ENCODE measurements around the gene CSTF2. TPM values are rescaled to one million over a fixed set of nuclear protein-coding genes. Genes with fewer than 3 reads are reported as not detected.

CSTF2 gene
- total and polyA plus RNA-seq, 9 of the 15 experiments (the other 6 are each of a cell fraction or from before 2014, with no cell fraction given), result 11.6 to 57.9 (median 46.4) TPM

- Histone ChIP-seq H3K27ac (ENCODE audit: extremely low read depth, low read depth, low read length) (no peak overlapping the region), H3K9me1 (ENCODE audit: control insufficient read depth, insufficient read depth, low read length) (no peaks in the 10 kb centered on the region), H3K27me3 (ENCODE audit: control insufficient read depth in 2 of 2, insufficient read depth in 2 of 2, low read length in 2 of 2) (peaks cover 0 to 9% of the 10 kb centered on the region in 2 experiments; a peak in 3 of 5 replicates), H3K79me2 (ENCODE audit: control insufficient read depth, insufficient read depth, low read length) (no peaks in the 10 kb centered on the region), H4K20me1 (replicated peaks; ENCODE audit: control insufficient read depth, insufficient read depth, low read length) (no peaks in the 10 kb centered on the region), H3K4me3 (no peak overlapping the region), H3K9me3 (replicated peaks; ENCODE audit: control insufficient read depth, insufficient read depth, low read depth, low read length) (no peaks in the 10 kb centered on the region), H3K4me1 (replicated peaks in 1 of 2; ENCODE audit: control insufficient read depth in 2 of 2, insufficient read depth in 2 of 2, low read length in 2 of 2) (no peaks in the 10 kb centered on the region), H2AFZ (ENCODE audit: low read depth, low read length) (no peak overlapping the region), H3K36me3 (ENCODE audit: control insufficient read depth, insufficient read depth, low read length) (no peaks in the 10 kb centered on the region), H3K9ac (ENCODE audit: insufficient read depth in 1 of 2, low read depth in 2 of 2, low read length in 2 of 2) (no peak overlapping the region), H3K4me2 (ENCODE audit: insufficient read depth, low read length) (no peak overlapping the region)
- intact Hi-C loops (cut with micrococcal nuclease), result no loop called here
- POLR2A ChIA-PET, result no interaction called here
- ATAC-seq (no peak), FAIRE-seq (no peak), DNase-seq (ENCODE audit: extremely low read depth in 1 of 4, low spot score in 3 of 4) (no peak)
- in situ Hi-C loops (cut with MboI), result no loop called here
- WGBS (ENCODE audit: insufficient coverage, low coverage, missing lambda C conversion rate), result 0% methylated on average over 2 of the region's 2 CpGs
- BruUV-seq (replicated peaks), result no TSS peak
- TF ChIP-seq HNRNPUL1 (IDR thresholded peaks at IDR 0.05; ENCODE audit: low read length) (no peak), POLR3A (IDR thresholded peaks at IDR 0.05; ENCODE audit: borderline replicate concordance, extremely low read depth, insufficient read depth, insufficient read length) (no peak), ZNF143 (CRISPR knock-in tag; IDR thresholded peaks at IDR 0.05) (no peak), FIP1L1 (IDR thresholded peaks at IDR 0.05; ENCODE audit: low read depth, low read length, poor library complexity, severe bottlenecking) (no peak), FOXA1 (IDR thresholded peaks at IDR 0.05; ENCODE audit: borderline replicate concordance) (no peak), FOXO4 (CRISPR knock-in tag; IDR thresholded peaks at IDR 0.05) (no peak), RB1 (IDR thresholded peaks at IDR 0.05; ENCODE audit: low read depth) (no peak), CBX1 (IDR thresholded peaks at IDR 0.05; ENCODE audit: low read depth) (no peak), SMARCA5 (IDR thresholded peaks at IDR 0.05) (no peak), SREBF1 (IDR thresholded peaks at IDR 0.05; ENCODE audit: borderline replicate concordance, low read depth, low read length) (no peak), FUS (optimal IDR thresholded peaks at IDR 0.05; ENCODE audit: low read depth, low read length) (no peak), CBFB (CRISPR knock-in tag; IDR thresholded peaks at IDR 0.05) (no peak), MAX (CRISPR knock-in tag; IDR thresholded peaks at IDR 0.05) (no peak), ZNF277 (CRISPR knock-in tag; IDR thresholded peaks at IDR 0.05; ENCODE audit: borderline replicate concordance) (no peak), PCBP1 (IDR thresholded peaks at IDR 0.05; ENCODE audit: low read depth, low read length, poor library complexity, severe bottlenecking) (no peak), HNRNPH1 (optimal IDR thresholded peaks at IDR 0.05; ENCODE audit: low read depth, low read length) (no peak)
- CTCF ChIA-PET (ENCODE audit: low intra/inter-chr PET ratio), result no interaction called here
Measured at GRCh38 chrX:100864657-100865391, 44.6 kb downstream of the CSTF2 start.
